Measurements from ENCODE around the gene ADGRV1. TPM values are rescaled to one million over a fixed set of nuclear protein-coding genes. Genes with fewer than 3 reads are reported as not detected.
"Not testable (repeated sequence)": the region's sequence is repeated elsewhere in the genome, so short reads cannot be mapped to it uniquely, and the experiment has no call there.

The ADGRV1 gene
- polyA plus RNA-seq, 1 donor from 2014 or later = 3.7 TPM

DNA sequence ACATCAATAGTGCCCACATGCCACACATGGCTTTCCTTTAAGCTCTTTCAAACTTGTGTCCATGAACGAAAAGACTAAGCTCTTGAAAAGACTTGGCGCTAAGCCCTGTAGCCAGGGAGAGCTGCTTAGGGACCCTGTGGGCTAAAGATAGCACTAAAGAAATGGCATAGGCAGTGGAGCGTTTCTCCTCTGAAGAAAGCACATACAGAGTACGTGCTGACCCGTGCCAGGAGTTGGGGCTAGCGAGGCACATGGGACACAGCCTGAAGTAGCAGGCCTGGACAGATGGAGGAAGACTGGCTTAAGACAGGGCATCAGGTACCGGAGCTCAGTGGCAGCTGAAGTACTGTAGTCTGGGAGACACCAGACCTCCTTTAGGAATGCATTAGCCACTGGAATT is 39.7 kb downstream of the ADGRV1 start:
- H3K4me3 ChIP-seq (ENCODE audit: low read length) = no peak overlapping the region

DNA sequence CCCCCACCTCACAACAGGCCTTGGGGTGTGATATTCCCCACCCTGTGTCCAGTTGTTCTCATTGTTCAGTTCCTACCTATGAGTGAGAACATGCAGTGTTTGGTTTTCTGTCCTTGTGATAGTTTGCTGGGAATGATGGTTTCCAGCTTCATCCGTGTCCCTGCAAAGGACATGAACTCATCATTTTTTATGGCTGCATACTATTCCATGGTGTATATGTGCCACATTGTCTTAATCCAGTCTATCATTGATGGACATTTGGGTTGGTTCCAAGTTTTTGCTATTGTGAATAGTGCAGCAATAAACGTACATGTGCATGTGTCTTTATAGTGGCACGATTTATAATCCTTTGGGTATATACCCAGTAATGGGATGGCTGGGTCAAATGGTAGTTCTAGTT is 41.7 kb downstream of the ADGRV1 start:
- not testable (repeated sequence) for H3K4me3 ChIP-seq (ENCODE audit: low read length); H3K4me2 ChIP-seq (ENCODE audit: low read length); H3K27ac ChIP-seq (ENCODE audit: low read length); H3K9me2 ChIP-seq (ENCODE audit: insufficient read depth, low read length); H3K9me3 ChIP-seq (ENCODE audit: low read length); H2AFZ ChIP-seq (ENCODE audit: low read depth, low read length); H3K79me2 ChIP-seq (replicated peaks; ENCODE audit: insufficient read depth, low read length); H3K9ac ChIP-seq (ENCODE audit: low read length); H3K36me3 ChIP-seq (ENCODE audit: insufficient read depth, low read length); H4K20me1 ChIP-seq (ENCODE audit: insufficient read depth); H3K27me3 ChIP-seq (ENCODE audit: insufficient read depth, low read depth, low read length); H3F3A ChIP-seq (ENCODE audit: insufficient read depth, low read length, poor library complexity, severe bottlenecking)

More for the DNA sequence above, 39.7 kb downstream of the ADGRV1 start:
- Histone ChIP-seq H3K9me3 (ENCODE audit: low read length) (no peaks in the 10 kb centered on the region), H3K9me2 (ENCODE audit: insufficient read depth, low read length) (no peaks in the 10 kb centered on the region), H4K20me1 (ENCODE audit: insufficient read depth) (no peaks in the 10 kb centered on the region), H3K4me2 (ENCODE audit: low read length) (no peak overlapping the region), H3K36me3 (ENCODE audit: insufficient read depth, low read length) (no peaks in the 10 kb centered on the region), H3K27ac (ENCODE audit: low read length) (no peak overlapping the region), H3K79me2 (replicated peaks; ENCODE audit: insufficient read depth, low read length) (no peaks in the 10 kb centered on the region), H3K9ac (ENCODE audit: low read length) (no peak overlapping the region), H2AFZ (ENCODE audit: low read depth, low read length) (no peak overlapping the region), H3F3A (ENCODE audit: insufficient read depth, low read length, poor library complexity, severe bottlenecking) (no peaks in the 10 kb centered on the region), H3K27me3 (ENCODE audit: insufficient read depth, low read depth, low read length) (no peaks in the 10 kb centered on the region)
- TF ChIP-seq MXI1 (conservative IDR thresholded peaks at IDR 0.05; ENCODE audit: poor library complexity, severe bottlenecking) (no peak), SMC3 (conservative IDR thresholded peaks at IDR 0.05; ENCODE audit: poor library complexity) (no peak), TAF1 (IDR thresholded peaks at IDR 0.05; ENCODE audit: low read depth) (no peak), EZH2 (IDR thresholded peaks at IDR 0.05; ENCODE audit: borderline replicate concordance, insufficient read depth, low read length, poor library complexity, severe bottlenecking) (no peak), RAD21 (conservative IDR thresholded peaks at IDR 0.05) (no peak), EP300 (conservative IDR thresholded peaks at IDR 0.05; ENCODE audit: poor library complexity, severe bottlenecking) (no peak), POLR2AphosphoS5 (IDR thresholded peaks at IDR 0.05) (no peak)
- TF ChIP-seq, protein P1, sequence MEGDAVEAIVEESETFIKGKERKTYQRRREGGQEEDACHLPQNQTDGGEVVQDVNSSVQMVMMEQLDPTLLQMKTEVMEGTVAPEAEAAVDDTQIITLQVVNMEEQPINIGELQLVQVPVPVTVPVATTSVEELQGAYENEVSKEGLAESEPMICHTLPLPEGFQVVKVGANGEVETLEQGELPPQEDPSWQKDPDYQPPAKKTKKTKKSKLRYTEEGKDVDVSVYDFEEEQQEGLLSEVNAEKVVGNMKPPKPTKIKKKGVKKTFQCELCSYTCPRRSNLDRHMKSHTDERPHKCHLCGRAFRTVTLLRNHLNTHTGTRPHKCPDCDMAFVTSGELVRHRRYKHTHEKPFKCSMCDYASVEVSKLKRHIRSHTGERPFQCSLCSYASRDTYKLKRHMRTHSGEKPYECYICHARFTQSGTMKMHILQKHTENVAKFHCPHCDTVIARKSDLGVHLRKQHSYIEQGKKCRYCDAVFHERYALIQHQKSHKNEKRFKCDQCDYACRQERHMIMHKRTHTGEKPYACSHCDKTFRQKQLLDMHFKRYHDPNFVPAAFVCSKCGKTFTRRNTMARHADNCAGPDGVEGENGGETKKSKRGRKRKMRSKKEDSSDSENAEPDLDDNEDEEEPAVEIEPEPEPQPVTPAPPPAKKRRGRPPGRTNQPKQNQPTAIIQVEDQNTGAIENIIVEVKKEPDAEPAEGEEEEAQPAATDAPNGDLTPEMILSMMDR (IDR thresholded peaks at IDR 0.05; ENCODE audit: poor library complexity, severe bottlenecking) = no peak
- TF ChIP-seq, protein P2, sequence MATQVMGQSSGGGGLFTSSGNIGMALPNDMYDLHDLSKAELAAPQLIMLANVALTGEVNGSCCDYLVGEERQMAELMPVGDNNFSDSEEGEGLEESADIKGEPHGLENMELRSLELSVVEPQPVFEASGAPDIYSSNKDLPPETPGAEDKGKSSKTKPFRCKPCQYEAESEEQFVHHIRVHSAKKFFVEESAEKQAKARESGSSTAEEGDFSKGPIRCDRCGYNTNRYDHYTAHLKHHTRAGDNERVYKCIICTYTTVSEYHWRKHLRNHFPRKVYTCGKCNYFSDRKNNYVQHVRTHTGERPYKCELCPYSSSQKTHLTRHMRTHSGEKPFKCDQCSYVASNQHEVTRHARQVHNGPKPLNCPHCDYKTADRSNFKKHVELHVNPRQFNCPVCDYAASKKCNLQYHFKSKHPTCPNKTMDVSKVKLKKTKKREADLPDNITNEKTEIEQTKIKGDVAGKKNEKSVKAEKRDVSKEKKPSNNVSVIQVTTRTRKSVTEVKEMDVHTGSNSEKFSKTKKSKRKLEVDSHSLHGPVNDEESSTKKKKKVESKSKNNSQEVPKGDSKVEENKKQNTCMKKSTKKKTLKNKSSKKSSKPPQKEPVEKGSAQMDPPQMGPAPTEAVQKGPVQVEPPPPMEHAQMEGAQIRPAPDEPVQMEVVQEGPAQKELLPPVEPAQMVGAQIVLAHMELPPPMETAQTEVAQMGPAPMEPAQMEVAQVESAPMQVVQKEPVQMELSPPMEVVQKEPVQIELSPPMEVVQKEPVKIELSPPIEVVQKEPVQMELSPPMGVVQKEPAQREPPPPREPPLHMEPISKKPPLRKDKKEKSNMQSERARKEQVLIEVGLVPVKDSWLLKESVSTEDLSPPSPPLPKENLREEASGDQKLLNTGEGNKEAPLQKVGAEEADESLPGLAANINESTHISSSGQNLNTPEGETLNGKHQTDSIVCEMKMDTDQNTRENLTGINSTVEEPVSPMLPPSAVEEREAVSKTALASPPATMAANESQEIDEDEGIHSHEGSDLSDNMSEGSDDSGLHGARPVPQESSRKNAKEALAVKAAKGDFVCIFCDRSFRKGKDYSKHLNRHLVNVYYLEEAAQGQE (IDR thresholded peaks at IDR 0.05; ENCODE audit: borderline replicate concordance) = no peak

DNA sequence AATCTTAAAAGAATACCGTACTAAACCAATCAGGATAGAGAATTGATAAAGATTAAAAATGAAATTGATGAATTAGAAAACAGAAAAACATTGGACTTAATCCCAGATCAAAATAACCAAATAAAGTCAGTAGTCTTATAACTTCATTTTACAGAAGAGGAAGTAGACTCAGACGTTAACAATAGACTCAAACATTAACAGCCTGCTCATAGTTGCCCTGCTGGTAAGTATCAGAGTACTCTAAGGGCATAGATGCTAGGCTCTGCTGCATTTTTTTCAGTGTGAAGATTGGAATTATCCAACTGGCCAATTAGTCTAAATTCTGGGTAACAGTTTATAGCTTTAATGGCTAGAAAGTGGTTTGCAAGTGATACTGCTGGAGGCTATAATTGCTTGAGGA is 42.9 kb downstream of the ADGRV1 start:
- Histone ChIP-seq H2AFZ (ENCODE audit: low read depth, low read length) (no peak overlapping the region), H3K79me2 (replicated peaks; ENCODE audit: insufficient read depth, low read length) (no peaks in the 10 kb centered on the region), H3K36me3 (ENCODE audit: insufficient read depth, low read length) (no peaks in the 10 kb centered on the region), H3K9me3 (ENCODE audit: low read length) (no peaks in the 10 kb centered on the region), H3K27ac (ENCODE audit: low read length) (no peak overlapping the region), H4K20me1 (ENCODE audit: insufficient read depth) (no peaks in the 10 kb centered on the region), H3K9me2 (ENCODE audit: insufficient read depth, low read length) (no peaks in the 10 kb centered on the region), H3F3A (ENCODE audit: insufficient read depth, low read length, poor library complexity, severe bottlenecking) (no peaks in the 10 kb centered on the region), H3K27me3 (ENCODE audit: insufficient read depth, low read depth, low read length) (no peaks in the 10 kb centered on the region), H3K9ac (ENCODE audit: low read length) (no peak overlapping the region), H3K4me3 (ENCODE audit: low read length) (no peak overlapping the region), H3K4me2 (ENCODE audit: low read length) (no peak overlapping the region)
- no peak for TF ChIP-seq SMC3 (conservative IDR thresholded peaks at IDR 0.05; ENCODE audit: poor library complexity)
- TF ChIP-seq EZH2 (IDR thresholded peaks at IDR 0.05; ENCODE audit: borderline replicate concordance, insufficient read depth, low read length, poor library complexity, severe bottlenecking) = no peak
- no peak for TF ChIP-seq POLR2AphosphoS5 (IDR thresholded peaks at IDR 0.05)
- TF ChIP-seq, protein P1 (IDR thresholded peaks at IDR 0.05; ENCODE audit: poor library complexity, severe bottlenecking) = no peak
- TF ChIP-seq, protein P2 (IDR thresholded peaks at IDR 0.05; ENCODE audit: borderline replicate concordance) = no peak
- no peak for TF ChIP-seq MXI1 (conservative IDR thresholded peaks at IDR 0.05; ENCODE audit: poor library complexity, severe bottlenecking)
- no peak for TF ChIP-seq EP300 (conservative IDR thresholded peaks at IDR 0.05; ENCODE audit: poor library complexity, severe bottlenecking)
- no peak for TF ChIP-seq TAF1 (IDR thresholded peaks at IDR 0.05; ENCODE audit: low read depth)
- no peak for TF ChIP-seq RAD21 (conservative IDR thresholded peaks at IDR 0.05)

Data from neural cell (in vitro differentiated cells).